Measurements from ENCODE around the gene AMPH. TPM values are rescaled to one million over a fixed set of nuclear protein-coding genes. Genes with fewer than 3 reads are reported as not detected.

Gene AMPH
- total RNA-seq, 1 experiment from 2014 or later, result not detected

GRCh38 chr7:38465956-38466355 is 165.2 kb downstream of the AMPH start:
- Histone ChIP-seq H2AFZ (no peak overlapping the region), H3K27ac (no peak overlapping the region), H3K79me2 (ENCODE audit: low read depth) (no peaks in the 10 kb centered on the region), H3F3A (ENCODE audit: insufficient read depth, low read depth) (no peaks in the 10 kb centered on the region), H3K4me2 (no peak overlapping the region), H4K20me1 (ENCODE audit: insufficient read depth) (no peaks in the 10 kb centered on the region), H3K9me2 (ENCODE audit: insufficient read depth) (no peaks in the 10 kb centered on the region; the same call in 1 of the 2 replicates), H3K36me3 (ENCODE audit: low read depth) (no peaks in the 10 kb centered on the region), H3K4me3 (no peak overlapping the region), H3K27me3 (ENCODE audit: insufficient read depth, low read depth) (peaks cover 42% of the 10 kb centered on the region), H3K4me1 (replicated peaks; ENCODE audit: insufficient read depth) (no peaks in the 10 kb centered on the region), H3K9me3 (ENCODE audit: insufficient read depth, low read depth) (no peaks in the 10 kb centered on the region)
- TF ChIP-seq EZH2 (IDR thresholded peaks at IDR 0.05; ENCODE audit: low read depth), result 0 out of 2 replicates have a peak, but pooled peaks have one; percentile 15
- TF ChIP-seq CTCF (conservative IDR thresholded peaks at IDR 0.05), result no peak
- intact Hi-C loops (cut with micrococcal nuclease; ENCODE audit: unreplicated experiment), result no loop called here
- no TSS peak for BruUV-seq (replicated peaks)
- CTCF ChIA-PET, result no interaction called here
- no peak for DNase-seq
- POLR2A ChIA-PET (ENCODE audit: unreplicated experiment), result no interaction called here

GRCh38 chr7:38463277-38464225 is 167.6 kb downstream of the AMPH start:
- POLR2A ChIA-PET (ENCODE audit: unreplicated experiment), result no interaction called here
- TF ChIP-seq EZH2 (IDR thresholded peaks at IDR 0.05; ENCODE audit: low read depth) (no peak), CTCF (conservative IDR thresholded peaks at IDR 0.05) (no peak)
- Histone ChIP-seq H3K4me2 (no peak overlapping the region), H3F3A (ENCODE audit: insufficient read depth, low read depth) (no peaks in the 10 kb centered on the region), H3K79me2 (ENCODE audit: low read depth) (no peaks in the 10 kb centered on the region), H3K9me3 (ENCODE audit: insufficient read depth, low read depth) (no peaks in the 10 kb centered on the region), H3K4me3 (no peak overlapping the region), H3K4me1 (replicated peaks; ENCODE audit: insufficient read depth) (no peaks in the 10 kb centered on the region), H3K36me3 (ENCODE audit: low read depth) (no peaks in the 10 kb centered on the region), H3K9me2 (ENCODE audit: insufficient read depth) (no peaks in the 10 kb centered on the region; the same call in 1 of the 2 replicates), H3K27me3 (ENCODE audit: insufficient read depth, low read depth) (peaks cover 42% of the 10 kb centered on the region), H4K20me1 (ENCODE audit: insufficient read depth) (no peaks in the 10 kb centered on the region), H2AFZ (no peak overlapping the region), H3K27ac (no peak overlapping the region)
- BruUV-seq (replicated peaks), result no TSS peak
- DNase-seq, result no peak
- CTCF ChIA-PET, result no interaction called here
- intact Hi-C loops (cut with micrococcal nuclease; ENCODE audit: unreplicated experiment), result no loop called here

- no TSS peak for BruUV-seq (replicated peaks)
Observed at GRCh38 chr7:38462819-38463218, 168.4 kb downstream of the AMPH start.

More at GRCh38 chr7:38462819-38463218, 168.4 kb downstream of the AMPH start:
- H3K36me3 ChIP-seq (ENCODE audit: low read depth), result no peaks in the 10 kb centered on the region
- no peaks in the 10 kb centered on the region; the same call in 1 of the 2 replicates for H3K9me2 ChIP-seq (ENCODE audit: insufficient read depth)
- no peaks in the 10 kb centered on the region for H3K4me1 ChIP-seq (replicated peaks; ENCODE audit: insufficient read depth)
- no peak overlapping the region for H3K4me3 ChIP-seq
- ChIA-PET CTCF (no interaction called here), POLR2A (ENCODE audit: unreplicated experiment) (no interaction called here)
- no peaks in the 10 kb centered on the region for H3K79me2 ChIP-seq (ENCODE audit: low read depth)
- no peak overlapping the region for H2AFZ ChIP-seq
- H4K20me1 ChIP-seq (ENCODE audit: insufficient read depth), result no peaks in the 10 kb centered on the region
- no peaks in the 10 kb centered on the region for H3K9me3 ChIP-seq (ENCODE audit: insufficient read depth, low read depth)
- H3K27ac ChIP-seq, result no peak overlapping the region
- no peak for DNase-seq
- intact Hi-C loops (cut with micrococcal nuclease; ENCODE audit: unreplicated experiment), result no loop called here
- H3F3A ChIP-seq (ENCODE audit: insufficient read depth, low read depth), result no peaks in the 10 kb centered on the region
- no peak overlapping the region for H3K4me2 ChIP-seq
- TF ChIP-seq CTCF (conservative IDR thresholded peaks at IDR 0.05), result no peak
- peaks cover 42% of the 10 kb centered on the region for H3K27me3 ChIP-seq (ENCODE audit: insufficient read depth, low read depth)
